ENCODE results near the gene ELP4. TPM values are rescaled to one million over a fixed set of nuclear protein-coding genes. Genes with fewer than 3 reads are reported as not detected.

ELP4 gene
- total RNA-seq, 3 donors from 2014 or later, result 22.2 to 36.1 (median 24.6) TPM

DNA sequence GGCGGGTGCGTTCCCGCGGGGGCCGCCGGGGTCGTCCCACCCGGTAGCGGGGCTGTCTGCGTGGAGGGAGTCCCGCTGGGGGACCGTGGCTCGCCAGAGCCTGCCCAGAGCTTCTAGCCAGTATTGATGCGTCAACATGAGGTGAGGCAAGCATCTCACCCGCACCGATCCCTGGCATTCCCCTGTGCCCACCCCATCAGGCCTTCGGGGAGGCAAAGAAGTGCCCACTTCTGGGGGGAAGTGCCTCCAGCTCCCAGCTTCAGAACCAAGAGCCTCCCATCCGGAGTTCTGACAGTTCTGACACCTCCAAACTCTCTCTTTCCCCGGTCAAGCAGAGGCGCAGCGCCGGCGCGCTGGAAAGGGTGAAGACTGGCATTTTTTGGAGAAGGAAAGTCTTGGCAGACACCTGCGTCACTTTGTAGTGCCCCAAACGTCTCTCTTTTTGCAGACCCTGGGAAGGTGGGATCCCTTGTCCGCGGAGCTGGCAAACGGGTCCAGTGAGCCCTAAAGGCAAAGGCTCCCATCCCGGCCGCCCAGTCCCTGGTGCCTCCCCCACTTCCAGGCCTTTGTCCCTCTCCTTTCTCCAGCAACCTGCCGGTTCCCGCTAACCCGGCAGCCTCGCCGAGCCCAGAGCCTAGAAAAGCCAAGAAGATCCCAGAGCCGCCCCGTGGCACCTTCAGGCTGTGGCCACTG lies 304.8 kb downstream of the ELP4 start:
- peaks cover 30 to 38% of the 10 kb centered on the region in 2 donors for H3K4me1 ChIP-seq
- H3K9me3 ChIP-seq, result no peaks in the 10 kb centered on the region
- H3K27me3 ChIP-seq, result peaks cover 33 to 100% of the 10 kb centered on the region in 2 donors
- intact Hi-C loops (cut with DNase I; ENCODE audit: low total_unique reads), result no loop called here
- no peak for DNase-seq (ENCODE audit: low spot score in 2 of 2)
- peak overlapping the region in 1 of 3 donors; percentile 72 for H3K4me3 ChIP-seq
- H3K36me3 ChIP-seq, result no peaks in the 10 kb centered on the region
- no peak for TF ChIP-seq POLR2AphosphoS5 (IDR thresholded peaks at IDR 0.05)
- TF ChIP-seq, protein P1, sequence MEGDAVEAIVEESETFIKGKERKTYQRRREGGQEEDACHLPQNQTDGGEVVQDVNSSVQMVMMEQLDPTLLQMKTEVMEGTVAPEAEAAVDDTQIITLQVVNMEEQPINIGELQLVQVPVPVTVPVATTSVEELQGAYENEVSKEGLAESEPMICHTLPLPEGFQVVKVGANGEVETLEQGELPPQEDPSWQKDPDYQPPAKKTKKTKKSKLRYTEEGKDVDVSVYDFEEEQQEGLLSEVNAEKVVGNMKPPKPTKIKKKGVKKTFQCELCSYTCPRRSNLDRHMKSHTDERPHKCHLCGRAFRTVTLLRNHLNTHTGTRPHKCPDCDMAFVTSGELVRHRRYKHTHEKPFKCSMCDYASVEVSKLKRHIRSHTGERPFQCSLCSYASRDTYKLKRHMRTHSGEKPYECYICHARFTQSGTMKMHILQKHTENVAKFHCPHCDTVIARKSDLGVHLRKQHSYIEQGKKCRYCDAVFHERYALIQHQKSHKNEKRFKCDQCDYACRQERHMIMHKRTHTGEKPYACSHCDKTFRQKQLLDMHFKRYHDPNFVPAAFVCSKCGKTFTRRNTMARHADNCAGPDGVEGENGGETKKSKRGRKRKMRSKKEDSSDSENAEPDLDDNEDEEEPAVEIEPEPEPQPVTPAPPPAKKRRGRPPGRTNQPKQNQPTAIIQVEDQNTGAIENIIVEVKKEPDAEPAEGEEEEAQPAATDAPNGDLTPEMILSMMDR (IDR thresholded peaks at IDR 0.05), result no peak
- no peak for TF ChIP-seq POLR2A (IDR thresholded peaks at IDR 0.05)
- H3K27ac ChIP-seq, result no peak overlapping the region

DNA sequence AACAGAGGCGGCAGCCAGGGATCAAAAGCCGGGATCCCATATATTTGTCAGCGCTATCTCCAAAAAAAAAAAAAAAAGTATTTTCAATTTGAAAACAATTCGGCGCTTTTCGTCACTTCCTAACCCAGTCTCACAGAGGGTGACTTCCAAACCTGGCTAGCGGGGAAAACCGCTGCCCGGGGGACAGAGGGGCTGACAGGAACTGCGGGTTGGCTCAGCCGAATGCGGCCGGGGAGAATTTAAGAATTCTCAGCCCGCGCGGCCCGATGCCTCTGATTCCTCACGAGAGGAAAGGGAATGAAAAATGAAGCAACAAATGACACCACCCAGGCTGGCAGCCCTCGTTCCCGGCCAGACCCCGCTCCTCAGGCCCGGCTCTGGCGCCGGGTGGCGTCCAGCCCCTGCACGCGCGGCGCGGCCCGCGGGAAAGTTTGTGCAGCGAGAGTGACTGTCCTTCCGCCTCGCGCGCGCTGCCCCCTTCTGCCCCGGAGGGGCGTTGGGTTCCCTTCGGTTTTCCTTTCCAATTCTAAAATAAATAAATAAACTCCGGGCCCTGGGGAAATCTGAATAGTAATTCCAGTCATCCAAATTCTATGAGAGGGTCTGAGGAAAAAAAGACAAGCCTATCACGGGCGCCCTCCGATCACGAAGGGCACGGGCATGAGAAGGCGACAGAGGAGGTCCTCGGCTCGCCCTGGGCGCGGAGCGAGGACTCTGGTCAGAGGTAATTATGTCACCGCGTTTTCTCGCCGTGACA lies 306.3 kb downstream of the ELP4 start:
- no peaks in the 10 kb centered on the region for H3K36me3 ChIP-seq
- H3K9me3 ChIP-seq, result no peaks in the 10 kb centered on the region
- H3K27ac ChIP-seq, result no peak overlapping the region
- peaks cover 32 to 100% of the 10 kb centered on the region in 2 donors for H3K27me3 ChIP-seq
- DNase-seq (ENCODE audit: low spot score in 2 of 2), result no peak
- intact Hi-C loops (cut with DNase I; ENCODE audit: low total_unique reads), result no loop called here
- peak overlapping the region; percentile 8 to 55 (median 15) for H3K4me3 ChIP-seq
- TF ChIP-seq, protein P1 (IDR thresholded peaks at IDR 0.05), result no peak
- TF ChIP-seq POLR2A (IDR thresholded peaks at IDR 0.05) (no peak), POLR2AphosphoS5 (IDR thresholded peaks at IDR 0.05) (no peak)
- peaks cover 22 to 32% of the 10 kb centered on the region in 2 donors for H3K4me1 ChIP-seq

DNA sequence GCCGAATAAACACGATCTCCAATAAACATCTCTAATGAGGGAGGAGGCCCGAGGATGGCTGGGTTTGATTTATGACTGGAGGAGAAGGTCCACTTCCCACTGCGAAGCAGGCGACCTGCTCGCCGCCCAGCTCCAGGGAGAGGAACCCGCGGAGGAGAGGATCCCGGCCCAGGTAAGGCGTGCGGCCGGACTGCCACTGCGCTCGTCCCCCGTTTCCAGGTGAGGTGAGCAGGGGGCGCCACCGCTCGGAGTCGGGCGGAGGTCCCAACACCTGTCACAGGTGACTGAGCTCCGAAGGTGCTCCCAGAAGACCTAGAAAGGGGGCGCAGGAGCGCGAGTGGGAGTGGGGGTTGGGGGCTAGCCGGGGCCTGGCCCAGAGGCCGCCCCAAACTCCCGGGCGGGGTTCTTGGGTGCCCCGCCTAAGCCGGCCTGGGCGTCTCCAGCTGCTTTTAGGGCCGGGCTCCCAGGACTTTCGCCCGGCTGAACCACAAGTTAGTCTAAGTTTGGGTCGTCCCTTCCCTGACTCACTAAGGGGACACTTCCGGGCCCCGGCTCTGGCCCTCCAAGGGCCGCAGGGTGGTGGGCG lies 307.0 kb downstream of the ELP4 start:
- intact Hi-C loops (cut with DNase I; ENCODE audit: low total_unique reads), result no loop called here
- no peaks in the 10 kb centered on the region for H3K9me3 ChIP-seq
- H3K36me3 ChIP-seq, result no peaks in the 10 kb centered on the region
- peaks cover 28 to 100% of the 10 kb centered on the region in 2 donors for H3K27me3 ChIP-seq
- H3K4me1 ChIP-seq, result peaks cover 19 to 31% of the 10 kb centered on the region in 2 donors
- no peak for TF ChIP-seq POLR2A (IDR thresholded peaks at IDR 0.05)
- TF ChIP-seq, protein P1 (IDR thresholded peaks at IDR 0.05), result no peak
- TF ChIP-seq POLR2AphosphoS5 (IDR thresholded peaks at IDR 0.05), result no peak
- H3K27ac ChIP-seq, result no peak overlapping the region
- DNase-seq (ENCODE audit: low spot score in 2 of 2), result no peak
- peak overlapping the region in 2 of 3 donors; percentile 33 to 55 for H3K4me3 ChIP-seq

DNA sequence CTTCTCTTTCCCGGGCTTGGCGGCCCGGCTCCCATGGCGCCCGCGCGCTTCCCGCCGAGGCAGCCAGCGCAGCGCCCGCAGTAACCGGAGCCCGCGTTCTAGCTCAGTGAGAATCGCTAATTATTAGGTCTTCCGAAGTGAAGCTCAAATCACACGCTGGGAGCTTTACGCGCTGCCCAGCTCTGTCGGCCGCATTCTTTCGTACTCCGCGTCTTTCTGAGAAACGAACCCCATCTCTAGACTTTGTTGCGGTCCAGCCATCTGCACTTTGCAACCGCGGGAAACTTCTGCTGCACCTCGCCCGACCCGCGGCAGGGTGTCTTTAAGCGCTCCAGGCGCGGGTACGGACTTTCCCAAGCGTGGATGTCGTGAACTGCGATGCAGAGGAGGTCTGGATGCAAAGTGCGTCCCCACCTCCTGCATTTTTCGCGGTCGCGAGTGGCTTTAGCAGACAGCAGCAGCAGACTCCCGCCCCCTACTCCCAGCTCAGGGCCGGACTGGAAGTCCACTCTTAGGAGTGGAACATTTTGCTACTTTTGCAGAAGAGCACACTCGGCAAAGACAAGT lies 307.6 kb downstream of the ELP4 start:
- no peak for DNase-seq (ENCODE audit: low spot score in 2 of 2)
- Histone ChIP-seq H3K4me3 (peak overlapping the region in 2 of 3 donors; percentile 33 to 55), H3K9me3 (no peaks in the 10 kb centered on the region), H3K27ac (no peak overlapping the region), H3K4me1 (peaks cover 15 to 31% of the 10 kb centered on the region in 2 donors), H3K36me3 (no peaks in the 10 kb centered on the region), H3K27me3 (peaks cover 27 to 100% of the 10 kb centered on the region in 2 donors)
- intact Hi-C loops (cut with DNase I; ENCODE audit: low total_unique reads), result no loop called here
- TF ChIP-seq POLR2AphosphoS5 (IDR thresholded peaks at IDR 0.05) (no peak), POLR2A (IDR thresholded peaks at IDR 0.05) (no peak)
- TF ChIP-seq, protein P1 (IDR thresholded peaks at IDR 0.05), result no peak

Data from breast epithelium (tissue), 4 donors.